HAP-1 (cell line): ENCODE results near the gene CASQ2.

Source experiments
- DNase-seq, 2 experiments: peaks; one replicate each; pipeline ENCODE4 v3.0.0-alpha.2; 2016 to 2020; ENCODE audit warnings: low spot score in 2 of 2
- H3K27me3 ChIP-seq: fragments of 250-450 bp; sonication (Bioruptor Pico); 2 replicates; pipeline ENCODE4 v1.5.1; 2020; ENCODE audit warnings: low read depth, mild to moderate bottlenecking, moderate library complexity
- H3K36me3 ChIP-seq: fragments of 250-450 bp; sonication (Bioruptor Pico); replicated peaks from 2 replicates; pipeline ENCODE4 v1.5.1; 2020; ENCODE audit warnings: mild to moderate bottlenecking
- H3K4me1 ChIP-seq: fragments of 250-450 bp; sonication (Bioruptor Pico); 2 replicates; pipeline ENCODE4 v1.5.1; 2020; ENCODE audit warnings: mild to moderate bottlenecking
- H3K4me3 ChIP-seq: fragments of 250-450 bp; sonication (Bioruptor Pico); 2 replicates; pipeline ENCODE4 v1.5.1; 2020; ENCODE audit warnings: mild to moderate bottlenecking, moderate library complexity
- H3K9me3 ChIP-seq: fragments of 250-450 bp; sonication (Bioruptor Pico); 2 replicates; pipeline ENCODE4 v1.5.1; 2020; ENCODE audit warnings: mild to moderate bottlenecking, moderate library complexity
- in situ Hi-C: fragments of 300-500 bp; cut with MboI; formaldehyde crosslinking; loops from 3 replicates; pipeline ENCODE4 v1.14.3; 2020; ENCODE audit warnings: low sequenced_read_pairs, inconsistent platforms, mixed read lengths

CASQ2 gene

GRCh38 chr1:115768549-115768948 lies at the start of gene CASQ2:
TSS of gene CASQ2 (minus strand) at chr1:115768714. CDS start at chr1:115768541, 173 bp downstream.
- in situ Hi-C loops = loop anchor here (25.0 kb wide), 1 partner anchor 631 kb away; no protein-coding TSS in a partner anchor
- Histone ChIP-seq H3K4me3 (no peak within 1 kb of the TSS), H3K4me1 (peaks cover 4% of the 10 kb centered on the region), H3K36me3 (no peaks in the 10 kb centered on the region), H3K27me3 (no peaks in the 10 kb centered on the region), H3K9me3 (no peaks in the 10 kb centered on the region)
- DNase-seq = no peak

DNA sequence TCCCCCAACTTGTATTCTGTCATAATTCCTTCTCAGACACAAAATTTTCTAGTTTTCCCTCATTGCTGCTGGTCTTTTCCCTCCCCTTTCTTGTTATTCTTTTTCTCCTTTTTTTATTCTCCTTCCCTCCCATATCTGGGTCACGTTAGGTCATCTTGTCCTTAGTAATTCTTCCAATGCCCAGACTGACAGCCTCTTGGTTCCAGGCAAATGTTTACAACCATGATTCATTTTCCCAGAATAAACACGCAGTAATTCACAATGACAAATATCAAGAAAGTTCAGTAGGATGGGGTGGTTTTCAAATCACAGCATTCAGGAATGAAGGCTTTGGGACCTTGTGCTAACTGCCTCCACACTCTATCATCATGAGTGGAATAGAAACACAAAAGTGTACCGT lies 47.2 kb upstream of the CASQ2 start:
- Histone ChIP-seq H3K4me1 (no peaks in the 10 kb centered on the region), H3K9me3 (no peaks in the 10 kb centered on the region), H3K4me3 (no peak overlapping the region), H3K27me3 (no peaks in the 10 kb centered on the region), H3K36me3 (no peaks in the 10 kb centered on the region)
- no peak for DNase-seq
- in situ Hi-C loops = loop anchor here (25.0 kb wide), 1 partner anchor 672 kb away; no protein-coding TSS in a partner anchor

DNA sequence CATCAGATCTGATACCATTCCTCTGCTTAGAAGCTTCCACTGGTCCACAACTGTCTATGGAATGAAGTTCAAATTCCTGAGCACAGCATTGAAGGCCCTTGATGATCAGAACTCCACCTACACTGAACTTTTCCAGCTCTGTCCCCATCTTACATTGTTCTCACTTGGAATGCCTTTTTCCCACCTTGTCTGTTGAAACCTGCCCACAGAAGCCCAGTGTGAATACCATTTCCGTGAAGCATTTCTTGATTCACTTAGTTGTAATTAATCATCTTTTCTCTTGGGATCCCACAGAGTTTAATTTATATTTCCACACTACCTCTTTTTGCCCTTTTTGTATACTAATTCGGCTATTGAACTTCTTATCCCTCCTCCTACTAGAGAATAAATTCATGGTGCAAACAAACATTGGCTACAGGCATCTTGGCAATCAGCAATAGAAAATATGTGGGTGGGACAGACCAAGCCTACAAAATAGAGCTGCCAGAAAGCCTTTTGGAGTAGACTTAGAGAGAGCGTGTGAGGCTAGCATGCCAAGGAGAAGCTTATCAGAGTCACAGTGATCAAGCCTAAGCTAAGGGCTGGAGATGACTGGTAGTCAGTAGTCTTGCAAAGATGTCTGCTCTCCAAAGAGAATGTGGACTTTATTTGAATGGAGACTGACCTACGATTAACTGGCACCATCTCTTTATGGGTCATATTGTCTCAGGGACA lies 46.3 kb upstream of the CASQ2 start:
- in situ Hi-C loops = loop anchor here (25.0 kb wide), 1 partner anchor 672 kb away; no protein-coding TSS in a partner anchor

DNA sequence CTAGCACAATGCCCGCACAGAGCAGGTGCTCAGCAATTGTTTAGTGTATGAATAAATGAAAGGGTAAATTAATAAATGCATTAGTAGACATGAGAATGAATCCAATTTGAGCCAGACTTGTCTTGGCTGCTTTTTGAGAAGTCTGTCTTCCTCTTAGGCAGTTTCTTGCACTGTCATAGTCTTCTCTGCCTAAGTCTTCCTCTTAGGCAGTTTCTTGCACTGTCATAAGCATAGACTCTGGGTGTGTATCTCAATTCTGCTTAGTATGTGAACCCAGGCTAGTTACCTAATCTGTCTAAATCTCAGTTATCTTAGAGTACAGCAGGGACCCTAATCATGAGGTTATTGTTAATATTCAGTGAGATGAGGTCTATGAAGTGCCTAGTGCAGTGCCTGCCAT lies 45.2 kb upstream of the CASQ2 start:
- Histone ChIP-seq H3K9me3 (no peaks in the 10 kb centered on the region), H3K4me3 (no peak overlapping the region), H3K27me3 (no peaks in the 10 kb centered on the region), H3K36me3 (no peaks in the 10 kb centered on the region), H3K4me1 (no peaks in the 10 kb centered on the region)
- in situ Hi-C loops = loop anchor here (25.0 kb wide), 1 partner anchor 674 kb away; no protein-coding TSS in a partner anchor
- DNase-seq = no peak

More for the DNA sequence above, 46.3 kb upstream of the CASQ2 start:
- no peaks in the 10 kb centered on the region for H3K27me3 ChIP-seq
- H3K36me3 ChIP-seq = no peaks in the 10 kb centered on the region
- DNase-seq = no peak
- H3K4me3 ChIP-seq = no peak overlapping the region
- no peaks in the 10 kb centered on the region for H3K9me3 ChIP-seq
- H3K4me1 ChIP-seq = no peaks in the 10 kb centered on the region

DNA sequence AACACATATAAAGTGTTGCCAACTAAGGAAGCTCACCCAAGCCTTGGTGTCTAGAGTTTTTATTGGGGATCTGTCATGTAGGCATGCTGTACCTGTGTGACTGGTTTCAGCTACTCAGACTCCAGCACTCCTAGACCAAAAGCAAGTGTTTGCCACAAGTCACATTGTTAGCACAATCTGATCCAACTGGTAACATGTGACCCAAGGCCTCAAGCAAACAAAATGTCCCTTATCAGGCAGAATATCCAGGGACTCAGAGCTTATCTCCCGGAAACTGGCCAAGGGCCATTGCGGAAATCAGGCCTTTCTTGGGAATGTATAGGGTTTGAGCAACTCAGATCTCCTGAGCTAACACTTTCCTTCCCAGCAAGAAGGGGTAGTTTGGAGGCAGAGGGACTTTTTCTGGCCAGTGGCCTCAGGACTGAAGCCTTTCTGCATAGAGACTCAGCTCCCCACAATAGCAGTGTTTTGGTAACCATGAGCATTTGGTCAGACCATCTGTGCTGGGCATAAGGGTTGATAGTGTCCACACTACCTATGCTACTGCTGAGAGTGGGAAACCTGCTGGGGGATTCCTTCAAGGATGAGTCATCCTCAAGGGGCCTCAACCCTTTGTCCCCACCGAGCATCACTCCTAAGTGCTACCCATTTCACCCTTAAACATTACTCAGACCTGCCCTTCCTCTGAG lies 42.8 kb upstream of the CASQ2 start:
- Histone ChIP-seq H3K27me3 (no peaks in the 10 kb centered on the region), H3K4me3 (no peak overlapping the region), H3K36me3 (no peaks in the 10 kb centered on the region; the same call in 1 of the 2 replicates), H3K9me3 (no peaks in the 10 kb centered on the region), H3K4me1 (no peaks in the 10 kb centered on the region)
- in situ Hi-C loops = loop anchor here (25.0 kb wide), 1 partner anchor 676 kb away; no protein-coding TSS in a partner anchor
- no peak for DNase-seq

DNA sequence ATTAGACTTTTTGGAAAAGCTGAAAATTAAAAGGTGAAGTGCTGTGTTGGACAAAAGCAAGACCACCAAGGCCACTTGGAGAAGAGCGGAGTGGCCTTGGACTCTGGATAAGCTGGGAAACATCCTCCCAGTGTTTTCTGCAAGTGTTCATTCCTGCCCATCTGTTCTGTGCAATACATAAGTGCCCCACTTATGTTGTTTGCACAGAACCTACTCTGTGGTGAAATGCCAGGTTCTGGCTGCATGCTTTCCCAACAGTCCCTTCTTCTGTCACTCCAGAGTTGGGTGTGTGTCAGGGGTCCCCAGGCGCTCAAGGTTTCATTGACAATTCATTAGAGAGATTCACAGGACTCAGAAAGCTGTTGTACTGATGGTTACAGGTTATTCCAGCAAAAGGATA lies 42.1 kb upstream of the CASQ2 start:
- Histone ChIP-seq H3K9me3 (no peaks in the 10 kb centered on the region), H3K36me3 (no peaks in the 10 kb centered on the region; the same call in 1 of the 2 replicates), H3K27me3 (no peaks in the 10 kb centered on the region), H3K4me3 (no peak overlapping the region), H3K4me1 (no peaks in the 10 kb centered on the region)
- DNase-seq = no peak
- in situ Hi-C loops = loop anchor here (25.0 kb wide), 1 partner anchor 677 kb away; no protein-coding TSS in a partner anchor

DNA sequence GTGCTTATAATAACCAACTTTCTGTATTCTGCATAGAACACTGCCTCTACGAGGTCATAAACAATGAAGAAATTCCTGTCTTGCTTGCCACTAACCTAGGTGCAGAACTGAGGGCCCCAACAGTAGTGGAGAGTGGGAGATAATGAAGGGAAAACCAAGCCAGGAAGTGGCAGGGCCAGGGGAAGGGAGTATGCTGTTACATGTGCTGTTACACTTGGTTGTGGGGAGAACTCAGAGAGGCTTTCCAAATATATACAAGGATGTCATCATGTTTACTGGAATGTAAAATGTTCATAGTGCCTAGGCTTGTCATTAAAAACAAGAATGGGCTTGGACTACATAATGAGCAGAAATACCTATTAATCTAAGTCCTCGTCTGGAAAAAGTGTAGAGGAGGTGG lies 41.3 kb upstream of the CASQ2 start:
- in situ Hi-C loops = loop anchor here (5.0 to 25.0 kb wide), 2 partner anchors 172 to 677 kb away; no protein-coding TSS in a partner anchor
- H3K9me3 ChIP-seq = no peaks in the 10 kb centered on the region
- H3K4me1 ChIP-seq = no peaks in the 10 kb centered on the region
- H3K4me3 ChIP-seq = no peak overlapping the region
- H3K27me3 ChIP-seq = no peaks in the 10 kb centered on the region
- no peak for DNase-seq
- no peaks in the 10 kb centered on the region; the same call in 1 of the 2 replicates for H3K36me3 ChIP-seq

DNA sequence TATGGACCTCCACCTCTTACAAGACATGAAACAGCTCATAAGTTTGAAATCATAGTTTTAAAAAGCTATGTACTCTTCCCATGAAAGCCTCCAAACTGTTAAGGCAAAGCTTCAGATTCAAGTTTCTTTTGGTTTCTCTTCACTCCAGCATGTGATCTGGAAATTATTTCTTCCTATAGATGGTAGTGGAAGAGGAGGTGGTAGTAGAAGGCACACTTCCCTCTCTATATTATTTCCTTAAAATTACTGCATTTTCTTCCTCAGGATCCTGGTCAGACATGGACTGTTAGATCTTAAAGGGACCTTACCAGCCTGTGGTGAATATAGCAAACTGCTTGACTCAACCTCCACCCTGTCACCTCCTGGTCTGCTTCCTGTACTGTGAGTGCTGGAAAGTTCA lies 40.6 kb upstream of the CASQ2 start:
- in situ Hi-C loops = loop anchor here (5.0 to 25.0 kb wide), 2 partner anchors 173 to 678 kb away; no protein-coding TSS in a partner anchor
- Histone ChIP-seq H3K27me3 (no peaks in the 10 kb centered on the region), H3K4me3 (no peak overlapping the region), H3K9me3 (no peaks in the 10 kb centered on the region), H3K36me3 (no peaks in the 10 kb centered on the region; the same call in 1 of the 2 replicates), H3K4me1 (no peaks in the 10 kb centered on the region)
- DNase-seq = no peak

GRCh38 chr1:115807723-115808122 lies 39.2 kb upstream of the CASQ2 start:
- in situ Hi-C loops = loop anchor here (5.0 to 25.0 kb wide), 2 partner anchors 175 to 680 kb away; no protein-coding TSS in a partner anchor

GRCh38 chr1:115805597-115805996 lies 37.1 kb upstream of the CASQ2 start:
- Histone ChIP-seq H3K27me3 (no peaks in the 10 kb centered on the region), H3K36me3 (no peaks in the 10 kb centered on the region; the same call in 1 of the 2 replicates), H3K4me1 (no peaks in the 10 kb centered on the region), H3K9me3 (no peaks in the 10 kb centered on the region), H3K4me3 (no peak overlapping the region)
- DNase-seq = no peak
- in situ Hi-C loops = loop anchor here (5.0 to 25.0 kb wide), 2 partner anchors 177 to 682 kb away; no protein-coding TSS in a partner anchor

More at GRCh38 chr1:115807723-115808122, 39.2 kb upstream of the CASQ2 start:
- Histone ChIP-seq H3K4me1 (no peaks in the 10 kb centered on the region), H3K36me3 (no peaks in the 10 kb centered on the region; the same call in 1 of the 2 replicates), H3K4me3 (no peak overlapping the region), H3K27me3 (no peaks in the 10 kb centered on the region), H3K9me3 (no peaks in the 10 kb centered on the region)
- DNase-seq = peak; percentile 66 to 83

DNA sequence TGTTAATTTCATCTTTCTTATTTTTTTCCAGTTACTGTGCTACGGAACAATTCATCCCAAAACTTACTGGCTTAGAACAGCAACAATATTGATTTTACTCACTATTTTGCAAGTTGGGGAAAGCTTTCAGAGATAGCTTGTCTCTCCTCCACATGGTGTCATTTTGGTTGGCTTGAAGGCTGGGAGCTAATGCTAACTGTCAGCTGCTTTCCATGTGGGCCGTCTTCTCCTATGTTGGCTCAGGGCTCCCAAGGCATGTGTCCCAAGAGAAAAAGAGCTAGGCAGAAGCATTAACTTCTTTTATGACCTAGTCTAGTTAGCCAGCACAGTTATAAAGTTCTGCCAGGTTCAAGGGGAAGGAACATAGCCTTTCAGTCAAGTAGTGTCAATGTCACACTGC lies 33.9 kb upstream of the CASQ2 start:
- no peaks in the 10 kb centered on the region for H3K9me3 ChIP-seq
- no peak overlapping the region for H3K4me3 ChIP-seq
- H3K4me1 ChIP-seq = peaks cover 7% of the 10 kb centered on the region
- no peak for DNase-seq
- in situ Hi-C loops = loop anchor here (25.0 kb wide), 1 partner anchor 685 kb away; no protein-coding TSS in a partner anchor
- H3K36me3 ChIP-seq = no peaks in the 10 kb centered on the region; the same call in 1 of the 2 replicates
- no peaks in the 10 kb centered on the region for H3K27me3 ChIP-seq

GRCh38 chr1:115797486-115797885 lies 29.0 kb upstream of the CASQ2 start:
- Histone ChIP-seq H3K27me3 (no peaks in the 10 kb centered on the region), H3K4me1 (peaks cover 16% of the 10 kb centered on the region), H3K9me3 (no peaks in the 10 kb centered on the region), H3K36me3 (no peaks in the 10 kb centered on the region), H3K4me3 (no peak overlapping the region)
- in situ Hi-C loops = no loop called here
- peak; percentile 21 to 54 for DNase-seq

DNA sequence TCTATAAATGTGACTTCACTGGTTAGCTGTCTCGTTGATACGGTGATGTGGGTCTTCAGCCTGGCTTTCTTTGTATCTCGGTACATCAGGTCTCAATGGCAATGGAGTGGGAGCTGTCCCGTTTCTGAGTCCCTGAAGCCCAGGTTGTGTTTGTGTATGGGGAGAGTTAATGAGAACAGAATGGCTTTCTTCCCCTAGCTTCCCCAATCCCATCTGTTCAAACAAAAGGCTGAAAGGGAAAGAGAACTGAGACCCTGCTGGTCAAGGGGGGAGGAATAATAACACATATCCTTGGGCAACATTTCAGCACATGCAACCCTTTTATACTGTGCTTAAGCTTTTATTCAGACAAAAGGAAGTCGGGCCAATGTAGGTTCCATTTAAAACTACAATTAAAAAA lies 28.4 kb upstream of the CASQ2 start:
- Histone ChIP-seq H3K36me3 (no peaks in the 10 kb centered on the region), H3K27me3 (no peaks in the 10 kb centered on the region), H3K9me3 (no peaks in the 10 kb centered on the region), H3K4me3 (no peak overlapping the region), H3K4me1 (peaks cover 16% of the 10 kb centered on the region)
- peak; percentile 69 to 94 for DNase-seq
- in situ Hi-C loops = no loop called here
